Smooth muscle cell (in vitro differentiated cells): ENCODE measurements around the gene FXYD6. TPM values are rescaled to one million over a fixed set of nuclear protein-coding genes. Genes with fewer than 3 reads are reported as not detected.
A peak's percentile ranks its signal among the peaks of the same experiment; 100 is the strongest.

Experiments used
- DNase-seq: peaks from one replicate; lab custom pipeline; 2025; ENCODE audit not compliant: unreplicated experiment; lab: John Stamatoyannopoulos, UW
- H2AFZ ChIP-seq: fragments of 200-600 bp; sonication (generic); 2 replicates; pipeline ENCODE4 v1.6.0; 2016; ENCODE audit warnings: antibody characterized with exemption, low read depth, mild to moderate bottlenecking
- H3F3A ChIP-seq: fragments of 200-600 bp; sonication (generic); 2 replicates; pipeline ENCODE4 v1.6.0; 2017; ENCODE audit warnings: antibody characterized with exemption, low read depth
- H3K27ac ChIP-seq: fragments of 200-600 bp; sonication (generic); 2 replicates; pipeline ENCODE4 v1.5.1; 2016; ENCODE audit warnings: low read depth, mild to moderate bottlenecking
- H3K27me3 ChIP-seq: fragments of 200-600 bp; sonication (generic); 2 replicates; pipeline ENCODE4 v1.6.1; 2016; ENCODE audit warnings: low read depth, mild to moderate bottlenecking
- H3K36me3 ChIP-seq: fragments of 200-600 bp; sonication (generic); 2 replicates; pipeline ENCODE4 v1.5.1; 2016; ENCODE audit warnings: low read depth
- H3K4me1 ChIP-seq: fragments of 200-600 bp; sonication (generic); 2 replicates; pipeline ENCODE4 v1.5.1; 2016; ENCODE audit warnings: low read depth
- H3K4me2 ChIP-seq: fragments of 200-600 bp; sonication (generic); 2 replicates; pipeline ENCODE4 v1.6.0; 2016; ENCODE audit warnings: mild to moderate bottlenecking
- H3K4me3 ChIP-seq: fragments of 200-600 bp; sonication (generic); 2 replicates; pipeline ENCODE4 v1.5.1; 2016; ENCODE audit warnings: mild to moderate bottlenecking
- H3K79me2 ChIP-seq: fragments of 200-600 bp; sonication (generic); 2 replicates; pipeline ENCODE4 v1.6.0; 2016; ENCODE audit warnings: low read depth, mild to moderate bottlenecking
- H3K9ac ChIP-seq: fragments of 200-600 bp; sonication (generic); 2 replicates; pipeline ENCODE4 v1.6.0; 2016; ENCODE audit warnings: low read depth
- H3K9me3 ChIP-seq: fragments of 200-600 bp; sonication (generic); replicated peaks from 2 replicates; pipeline ENCODE4 v1.5.1; 2016; ENCODE audit warnings: low read depth
- H4K20me1 ChIP-seq: fragments of 200-600 bp; sonication (generic); 2 replicates; pipeline ENCODE4 v1.6.0; 2016; ENCODE audit warnings: low read depth
- CTCF ChIP-seq: fragments of 200-600 bp; sonication (generic); IDR thresholded peaks from 2 replicates; pipeline ENCODE4 v1.5.1; 2017; ENCODE audit warnings: borderline replicate concordance, mild to moderate bottlenecking, antibody characterized with exemption; ENCODE audit not compliant: insufficient read depth, poor library complexity, severe bottlenecking
- WGBS: methylation state at CpG from one replicate; pipeline ENCODE4 v1.1.7; 2016; ENCODE audit warnings: low lambda C conversion rate; 5-methylcytosine and 5-hydroxymethylcytosine counted together
- polyA plus RNA-seq: library from polyadenylated mRNA; unstranded; fragments of >200 nt; fragmentation: Nextera tagmentation; extraction: Ambion mirVana; gene quantifications from 2 replicates; pipeline ENCODE4 v1.2.1, GENCODE V29; 2016
- total RNA-seq: library from RNA; depleted of rRNA; stranded (reverse); fragments of >200 nt; gene quantifications from 2 replicates; pipeline ENCODE4 v1.2.3, GENCODE V29; 2014

The FXYD6 gene
- total and polyA plus RNA-seq, 2 experiments from 2014 or later: 27.7 to 84.5 TPM

GRCh38 chr11:117823946-117824420, 52.5 kb downstream of the FXYD6 start:
- 48% methylated on average over 13 of the region's 13 CpGs for WGBS
- peaks cover under 1% of the 10 kb centered on the region for H3K4me1 ChIP-seq
- no peak overlapping the region for H2AFZ ChIP-seq
- no peaks in the 10 kb centered on the region for H4K20me1 ChIP-seq
- no peak for DNase-seq
- H3K4me3 ChIP-seq: no peak overlapping the region
- H3F3A ChIP-seq: no peaks in the 10 kb centered on the region
- no peak overlapping the region for H3K4me2 ChIP-seq
- no peak overlapping the region for H3K9ac ChIP-seq
- H3K36me3 ChIP-seq: no peaks in the 10 kb centered on the region
- H3K79me2 ChIP-seq: no peaks in the 10 kb centered on the region
- H3K27ac ChIP-seq: no peak overlapping the region
- no peaks in the 10 kb centered on the region for H3K27me3 ChIP-seq
- no peaks in the 10 kb centered on the region for H3K9me3 ChIP-seq
- TF ChIP-seq CTCF: no peak

GRCh38 chr11:117823294-117823945, 53.0 kb downstream of the FXYD6 start:
- H2AFZ ChIP-seq: no peak overlapping the region
- H3K36me3 ChIP-seq: no peaks in the 10 kb centered on the region
- no peaks in the 10 kb centered on the region for H3K9me3 ChIP-seq
- WGBS: 84% methylated on average over 18 of the region's 18 CpGs
- H3F3A ChIP-seq: no peaks in the 10 kb centered on the region
- peak; percentile 24 for TF ChIP-seq CTCF
- H3K27ac ChIP-seq: no peak overlapping the region
- H4K20me1 ChIP-seq: no peaks in the 10 kb centered on the region
- H3K79me2 ChIP-seq: no peaks in the 10 kb centered on the region
- no peak overlapping the region for H3K9ac ChIP-seq
- H3K27me3 ChIP-seq: no peaks in the 10 kb centered on the region
- H3K4me3 ChIP-seq: no peak overlapping the region
- H3K4me1 ChIP-seq: no peaks in the 10 kb centered on the region
- DNase-seq: no peak
- H3K4me2 ChIP-seq: no peak overlapping the region

- Histone ChIP-seq H3K4me3 (no peak overlapping the region), H3K9ac (no peak overlapping the region), H3F3A (no peaks in the 10 kb centered on the region), H3K9me3 (no peaks in the 10 kb centered on the region), H2AFZ (no peak overlapping the region), H3K4me1 (peaks cover 3% of the 10 kb centered on the region), H3K27ac (no peak overlapping the region), H3K79me2 (no peaks in the 10 kb centered on the region), H4K20me1 (no peaks in the 10 kb centered on the region), H3K36me3 (no peaks in the 10 kb centered on the region), H3K27me3 (no peaks in the 10 kb centered on the region), H3K4me2 (no peak overlapping the region)
- TF ChIP-seq CTCF: peak; percentile 45
- 79% methylated on average over 33 of the region's 33 CpGs for WGBS
- no peak for DNase-seq
Observed at GRCh38 chr11:117822074-117823033, 54.1 kb downstream of the FXYD6 start.
